ENCODE measurements around the gene MRGPRX2.

The MRGPRX2 gene

DNA sequence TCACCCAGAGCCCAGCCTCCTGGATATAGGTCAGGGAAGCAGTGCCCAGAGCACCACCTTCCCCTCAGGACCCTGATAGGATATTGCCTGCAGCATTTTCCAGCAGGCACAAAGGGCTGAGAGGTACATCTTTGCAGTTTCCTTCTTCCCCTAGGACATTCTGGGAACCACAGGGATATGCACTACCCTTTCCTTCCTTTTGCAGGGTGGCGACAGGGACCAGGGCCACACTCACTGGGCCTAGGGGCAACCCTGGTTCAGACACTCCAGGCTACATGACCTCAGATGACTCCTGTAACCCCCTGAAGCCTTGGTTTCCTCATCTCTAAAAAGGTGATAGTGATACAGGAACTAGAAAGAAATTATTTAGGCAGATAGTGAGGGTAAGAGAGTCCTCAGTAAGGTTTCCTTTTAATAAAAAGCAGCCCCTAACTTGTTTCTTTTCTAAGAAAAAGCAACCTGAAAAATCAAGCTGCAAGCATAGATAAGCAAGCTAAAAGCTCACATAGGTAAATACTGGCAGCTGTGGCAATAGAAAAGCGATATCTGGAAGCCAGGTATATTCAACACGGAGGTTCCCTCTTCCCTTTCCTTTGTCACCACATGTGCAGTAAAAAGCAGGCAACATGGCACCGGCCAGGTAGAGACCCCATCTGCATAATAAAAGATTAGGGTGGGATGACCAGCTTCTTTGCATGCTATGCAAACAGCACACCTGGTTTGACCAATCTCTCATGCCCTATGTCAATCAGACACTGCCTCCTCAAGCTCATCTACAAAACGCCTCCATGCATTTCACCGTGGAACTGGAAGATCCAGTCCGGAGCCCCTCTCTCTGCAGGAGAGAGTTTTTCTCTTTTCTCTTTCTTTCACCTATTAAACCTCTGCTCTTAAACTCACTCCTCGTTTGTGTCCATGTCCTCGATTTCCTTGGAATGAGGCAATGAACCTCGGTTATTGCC is 13.2 kb upstream of the MRGPRX2 start:
- DNase-seq = no peak

- no peak for DNase-seq
These were observed 11.9 kb upstream of the MRGPRX2 start for GRCh38 chr11:19072464-19072863.

- DNase-seq = peak; percentile 61 to 73
These were observed 10.7 kb upstream of the MRGPRX2 start for GRCh38 chr11:19071255-19071654.

DNA sequence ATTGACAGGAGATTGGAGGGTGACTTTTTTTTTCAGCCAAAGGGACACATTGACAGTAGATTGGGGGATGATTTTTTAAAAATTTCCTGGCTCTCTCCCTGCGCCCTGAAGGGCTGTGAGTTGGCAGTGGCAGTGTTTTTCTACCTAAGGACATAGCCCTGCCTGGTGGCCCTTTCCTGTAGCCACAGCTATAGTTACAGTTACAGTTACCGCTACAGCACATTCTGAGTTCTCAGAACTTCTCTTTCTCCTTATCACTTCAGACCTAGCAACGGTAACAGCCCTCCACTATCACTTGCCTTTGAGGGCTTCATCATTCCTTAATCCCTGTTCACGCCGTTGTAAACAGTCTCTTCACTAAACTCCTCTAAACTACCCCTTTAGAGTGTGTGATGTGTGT is 684 bp downstream of the MRGPRX2 start:
- no peak for DNase-seq

GRCh38 chr11:19055905-19056304 is 4.6 kb downstream of the MRGPRX2 start:
- DNase-seq = no peak

GRCh38 chr11:19055016-19055415 is 5.5 kb downstream of the MRGPRX2 start:
- no peak for DNase-seq

- no peak for DNase-seq
These were observed 6.6 kb downstream of the MRGPRX2 start for GRCh38 chr11:19053909-19054308.

DNA sequence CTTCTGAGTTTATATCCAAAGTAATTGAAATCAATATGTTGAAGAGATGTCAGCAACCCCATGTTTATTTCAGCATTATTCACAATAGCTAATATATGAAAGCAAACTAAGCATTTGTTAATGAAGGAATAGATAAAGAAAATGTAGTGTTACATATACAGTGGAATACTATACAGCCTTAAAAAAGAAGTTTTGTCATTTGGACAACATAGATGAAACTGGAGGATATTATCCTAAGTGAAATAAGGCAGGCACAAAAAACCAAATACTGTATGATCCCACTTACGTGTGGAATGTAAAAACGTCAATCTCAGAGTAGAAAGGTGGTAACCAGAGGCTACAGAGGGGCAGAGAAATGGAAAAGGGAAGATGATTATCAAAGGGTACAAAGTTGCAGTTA is 10.2 kb downstream of the MRGPRX2 start:
- no peak for DNase-seq

DNA sequence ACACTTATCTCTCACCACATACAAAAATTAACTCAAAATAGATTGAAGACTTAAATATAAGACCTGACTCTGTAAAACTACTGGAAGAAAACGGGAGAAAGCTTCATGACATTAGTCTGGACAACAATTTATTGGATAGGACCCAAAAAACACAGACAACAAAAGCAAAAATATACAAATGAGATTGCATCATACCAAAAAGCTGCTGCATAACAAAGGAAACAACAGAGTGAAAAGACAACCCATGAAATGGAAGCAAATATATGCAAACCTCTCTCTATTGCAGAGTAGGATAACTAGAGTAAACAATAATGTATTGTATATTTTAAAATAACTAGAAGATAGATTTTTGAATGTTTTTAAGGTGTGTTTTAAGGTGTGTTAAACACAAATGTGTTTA is 11.2 kb downstream of the MRGPRX2 start:
- no peak for DNase-seq

GRCh38 chr11:19040051-19040450 is 20.5 kb downstream of the MRGPRX2 start:
- DNase-seq = no peak

DNA sequence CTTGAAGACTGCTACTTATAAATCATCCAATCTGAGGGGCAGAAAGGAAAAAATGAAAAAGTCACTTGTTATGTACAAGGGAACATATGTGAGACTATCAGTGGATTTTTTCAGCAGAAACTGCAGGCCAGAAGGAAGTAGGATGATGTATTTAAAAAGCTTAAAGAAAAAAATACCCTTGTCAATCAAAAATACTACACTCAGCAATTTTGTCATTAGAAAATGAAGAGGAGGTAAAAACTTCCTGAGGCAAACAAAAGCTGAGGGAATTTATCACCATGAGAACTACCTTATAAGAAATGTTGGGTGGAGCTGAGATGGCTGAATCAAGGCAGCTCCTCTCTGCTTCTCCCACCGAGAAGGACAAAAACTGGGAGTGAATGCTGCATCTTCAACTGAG is 21.1 kb downstream of the MRGPRX2 start:
- DNase-seq = no peak

GRCh38 chr11:19032990-19033389 is 27.5 kb downstream of the MRGPRX2 start:
- DNase-seq = no peak

- no peak for DNase-seq
These were observed 32.5 kb downstream of the MRGPRX2 start for GRCh38 chr11:19027829-19028595.

- DNase-seq = no peak
These were observed 33.7 kb downstream of the MRGPRX2 start for GRCh38 chr11:19026862-19027261.

DNA sequence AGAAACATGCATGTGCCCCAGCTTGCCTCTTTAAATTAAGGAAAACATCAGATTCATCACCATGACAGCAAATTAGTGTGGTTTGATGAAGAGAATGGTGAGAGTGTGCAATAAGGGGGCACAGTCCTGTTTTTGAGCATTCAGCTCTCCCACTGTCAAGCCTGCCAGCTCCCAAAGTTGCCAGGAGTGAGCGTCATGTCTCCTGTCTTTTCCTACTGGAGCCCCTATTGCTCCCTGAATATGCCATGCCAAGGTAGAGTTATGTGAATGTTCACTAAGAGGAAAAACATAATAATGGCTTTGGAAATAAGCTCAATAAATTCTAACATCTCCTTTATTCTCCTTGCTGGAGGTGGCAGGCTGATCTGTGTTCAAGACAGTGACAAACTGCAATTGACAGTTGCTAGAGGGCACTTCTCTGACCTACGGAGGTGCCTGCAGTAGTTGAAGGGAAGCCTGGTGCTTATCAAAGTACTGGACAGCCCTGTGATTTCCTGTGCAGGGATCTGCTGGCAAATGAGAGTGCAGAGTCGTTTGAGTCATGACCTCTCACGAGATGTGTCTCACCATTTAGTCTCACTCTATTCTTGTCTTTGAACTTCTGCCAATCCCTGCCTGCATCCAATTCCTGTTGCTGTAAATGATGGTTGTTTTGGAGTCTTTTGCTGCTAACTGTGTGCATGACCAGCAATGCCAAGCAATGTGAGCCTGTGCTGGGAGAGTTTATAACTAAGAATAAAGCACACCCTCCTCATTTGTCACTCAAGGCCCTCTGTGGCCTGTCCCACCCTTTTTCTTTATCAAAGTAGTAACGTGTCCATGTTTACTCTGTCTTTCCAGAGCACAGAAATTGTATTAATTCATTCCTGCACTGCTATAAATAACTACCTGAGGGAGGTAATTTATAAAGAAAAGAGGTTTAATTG is 34.8 kb downstream of the MRGPRX2 start:
- no peak for DNase-seq

DNA sequence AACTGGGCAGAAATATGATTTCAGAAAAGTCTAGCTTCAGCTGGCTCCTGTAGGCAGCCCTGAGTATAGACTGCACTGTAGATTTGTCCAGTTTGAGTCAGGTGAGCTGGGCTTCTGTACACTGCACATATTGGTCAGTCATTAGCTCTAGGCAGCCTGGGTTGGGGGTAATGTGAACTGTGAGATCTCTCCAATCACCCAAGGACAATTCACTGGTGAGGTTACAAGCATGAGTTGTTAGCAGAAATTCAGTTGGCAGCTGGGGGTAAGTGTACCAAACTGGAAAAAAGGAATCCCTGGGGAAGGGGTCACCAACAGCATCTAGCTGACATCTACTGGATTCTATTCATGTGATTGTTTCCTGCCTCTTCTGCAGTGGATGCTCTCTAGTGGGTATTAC is 39.7 kb downstream of the MRGPRX2 start:
- no peak for DNase-seq

GRCh38 chr11:19018901-19019300 is 41.6 kb downstream of the MRGPRX2 start:
- DNase-seq = no peak

DNA sequence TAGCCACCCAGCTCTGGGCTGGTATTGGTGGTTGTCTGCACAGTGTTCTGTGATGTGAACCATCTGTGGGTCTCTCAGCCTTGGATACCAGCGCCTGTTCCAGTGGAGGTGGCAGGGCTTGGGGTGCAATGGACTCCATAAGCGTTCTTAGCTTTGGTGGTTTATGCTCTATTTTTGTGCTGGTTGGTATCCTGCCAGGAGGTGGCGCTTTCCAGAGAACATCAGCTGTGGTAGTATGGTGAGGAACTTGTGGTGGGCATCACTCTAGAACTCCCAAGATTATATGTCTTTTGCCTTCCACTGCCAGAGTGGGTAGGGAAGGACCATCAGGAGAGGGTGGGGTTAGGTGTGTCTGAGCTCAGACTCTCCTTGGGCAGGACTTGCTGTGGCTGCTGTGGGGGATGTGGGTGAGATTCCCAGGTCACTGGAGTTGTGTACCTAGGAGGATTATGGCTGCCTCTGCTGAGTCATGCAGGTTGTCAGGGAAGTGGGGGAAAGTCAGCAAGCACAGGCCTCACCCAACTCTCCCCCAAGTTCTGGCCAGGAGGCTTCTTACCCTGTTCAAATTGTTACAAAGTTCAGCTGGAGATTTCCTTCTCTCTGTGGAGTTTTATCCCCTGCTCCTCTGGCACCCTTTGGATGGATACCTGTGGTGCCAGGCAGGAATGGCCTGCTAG is 47.2 kb downstream of the MRGPRX2 start:
- DNase-seq = no peak

GRCh38 chr11:19012636-19013035 is 47.9 kb downstream of the MRGPRX2 start:
- no peak for DNase-seq

All from stimulated activated CD4-positive, alpha-beta T cell treated with anti-CD3 and anti-CD28 coated beads, Interleukin-2, amount 100 ng/mL, for 24 hours (primary cell).